Measurements from ENCODE around the gene ZNF316. TPM values are rescaled to one million over a fixed set of nuclear protein-coding genes. Genes with fewer than 3 reads are reported as not detected.

Gene ZNF316
- total and polyA plus RNA-seq, 2 experiments from 2014 or later = 1.1 to 14.3 TPM

GRCh38 chr7:6637544-6638229 lies 569 bp downstream of the ZNF316 start:
- peak; percentile 58 for DNase-seq
- 0 out of 2 replicates have a peak, but pooled peaks cover 3% of the 10 kb centered on the region for H3K4me1 ChIP-seq (ENCODE audit: insufficient read depth)
- 5% methylated on average over 14 to 54 of the region's 60 CpGs for WGBS, 2 experiments (ENCODE audit: low coverage in 1 of 2, low lambda C conversion rate in 2 of 2, missing lambda C conversion rate in 2 of 2)
- no peaks in the 10 kb centered on the region for H3K27me3 ChIP-seq (replicated peaks; ENCODE audit: insufficient read depth)
- no peaks in the 10 kb centered on the region for H3K9me2 ChIP-seq (ENCODE audit: insufficient read depth)
- no peaks in the 10 kb centered on the region for H3F3A ChIP-seq (ENCODE audit: insufficient read depth)
- peak overlapping the region; percentile 79 for H3K9ac ChIP-seq
- TF ChIP-seq EZH2phosphoT487 (IDR thresholded peaks at IDR 0.05; ENCODE audit: insufficient read depth, low read depth) (no peak), EZH2 (IDR thresholded peaks at IDR 0.05; ENCODE audit: insufficient read depth, poor library complexity, severe bottlenecking) (no peak)
- H3K4me2 ChIP-seq (ENCODE audit: unreplicated experiment) = peak overlapping the region; percentile 74
- H3K27ac ChIP-seq = no peak overlapping the region
- H3K4me3 ChIP-seq = peak overlapping the region; percentile 86
- no peaks in the 10 kb centered on the region for H3K9me3 ChIP-seq (ENCODE audit: low read depth)
- H3K79me2 ChIP-seq (ENCODE audit: insufficient read depth) = peaks cover 37% of the 10 kb centered on the region
- in situ Hi-C loops (cut with MboI) = no loop called here
- no peaks in the 10 kb centered on the region for H4K20me1 ChIP-seq (ENCODE audit: insufficient read depth)
- H3K36me3 ChIP-seq (ENCODE audit: low read depth) = no peaks in the 10 kb centered on the region
- peak overlapping the region; percentile 41; the same call in 1 of the 2 replicates for H2AFZ ChIP-seq

DNA sequence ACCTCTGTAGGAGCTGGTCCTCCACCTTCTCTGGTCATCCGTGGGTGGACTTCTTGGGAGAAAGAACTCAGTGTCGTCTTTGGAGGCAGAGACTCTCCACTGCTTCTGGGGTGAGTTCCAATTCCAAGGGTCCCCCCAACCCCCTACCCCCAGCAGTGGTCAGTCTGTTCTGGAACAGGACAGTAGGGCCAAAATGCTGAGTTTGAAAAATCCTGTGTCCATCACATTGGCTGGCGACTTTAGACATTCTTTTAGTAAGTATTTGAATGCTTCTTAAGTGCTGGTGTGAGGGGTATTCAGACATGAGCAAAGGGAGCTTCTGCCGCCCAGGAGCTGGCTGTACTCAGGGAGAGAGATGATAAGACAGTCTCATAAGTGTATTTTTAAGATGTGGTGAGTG lies 1.9 kb downstream of the ZNF316 start:
- no peak for TF ChIP-seq EZH2 (IDR thresholded peaks at IDR 0.05; ENCODE audit: insufficient read depth, poor library complexity, severe bottlenecking)
- Histone ChIP-seq H3K9ac (no peak overlapping the region), H3K9me3 (ENCODE audit: low read depth) (no peaks in the 10 kb centered on the region), H3K4me3 (no peak overlapping the region), H3K4me2 (ENCODE audit: unreplicated experiment) (peak overlapping the region; percentile 74), H2AFZ (no peak overlapping the region), H3F3A (ENCODE audit: insufficient read depth) (no peaks in the 10 kb centered on the region), H3K4me1 (ENCODE audit: insufficient read depth) (0 out of 2 replicates have a peak, but pooled peaks cover 3% of the 10 kb centered on the region), H4K20me1 (ENCODE audit: insufficient read depth) (no peaks in the 10 kb centered on the region), H3K36me3 (ENCODE audit: low read depth) (no peaks in the 10 kb centered on the region; the same call in 1 of the 2 replicates), H3K9me2 (ENCODE audit: insufficient read depth) (no peaks in the 10 kb centered on the region), H3K27me3 (replicated peaks; ENCODE audit: insufficient read depth) (no peaks in the 10 kb centered on the region), H3K79me2 (ENCODE audit: insufficient read depth) (peaks cover 37% of the 10 kb centered on the region), H3K27ac (no peak overlapping the region)
- in situ Hi-C loops (cut with MboI) = no loop called here
- WGBS, 2 experiments (ENCODE audit: low coverage in 1 of 2, low lambda C conversion rate in 2 of 2, missing lambda C conversion rate in 2 of 2) = 75 to 82% methylated on average over 4 of the region's 4 CpGs
- no peak for DNase-seq

GRCh38 chr7:6639627-6640026 lies 2.5 kb downstream of the ZNF316 start:
- H3K4me1 ChIP-seq (ENCODE audit: insufficient read depth) = 0 out of 2 replicates have a peak, but pooled peaks cover 3% of the 10 kb centered on the region
- H3K36me3 ChIP-seq (ENCODE audit: low read depth) = no peaks in the 10 kb centered on the region; the same call in 1 of the 2 replicates
- no peaks in the 10 kb centered on the region for H3K9me3 ChIP-seq (ENCODE audit: low read depth)
- DNase-seq = no peak
- H3K4me3 ChIP-seq = no peak overlapping the region
- H3K27me3 ChIP-seq (replicated peaks; ENCODE audit: insufficient read depth) = no peaks in the 10 kb centered on the region
- H3K9me2 ChIP-seq (ENCODE audit: insufficient read depth) = no peaks in the 10 kb centered on the region
- no peak overlapping the region for H2AFZ ChIP-seq
- H4K20me1 ChIP-seq (ENCODE audit: insufficient read depth) = no peaks in the 10 kb centered on the region
- H3K4me2 ChIP-seq (ENCODE audit: unreplicated experiment) = no peak overlapping the region
- 90 to 94% methylated on average over 11 of the region's 11 CpGs for WGBS, 2 experiments (ENCODE audit: low coverage in 1 of 2, low lambda C conversion rate in 2 of 2, missing lambda C conversion rate in 2 of 2)
- TF ChIP-seq EZH2phosphoT487 (IDR thresholded peaks at IDR 0.05; ENCODE audit: insufficient read depth, low read depth) (no peak), EZH2 (IDR thresholded peaks at IDR 0.05; ENCODE audit: insufficient read depth, poor library complexity, severe bottlenecking) (no peak)
- peaks cover 37% of the 10 kb centered on the region for H3K79me2 ChIP-seq (ENCODE audit: insufficient read depth)
- H3K27ac ChIP-seq = no peak overlapping the region
- in situ Hi-C loops (cut with MboI) = loop anchor here (5.0 kb wide), 1 partner anchor 47 kb away; the partner anchor contains the start of gene INTS15
- H3K9ac ChIP-seq = no peak overlapping the region
- H3F3A ChIP-seq (ENCODE audit: insufficient read depth) = no peaks in the 10 kb centered on the region

- Histone ChIP-seq H3K36me3 (ENCODE audit: low read depth) (no peaks in the 10 kb centered on the region; the same call in 1 of the 2 replicates), H3K4me3 (no peak overlapping the region), H3K9me2 (ENCODE audit: insufficient read depth) (no peaks in the 10 kb centered on the region), H3K27me3 (replicated peaks; ENCODE audit: insufficient read depth) (no peaks in the 10 kb centered on the region), H3K4me2 (ENCODE audit: unreplicated experiment) (no peak overlapping the region), H3K9ac (no peak overlapping the region), H3K27ac (0 out of 2 replicates have a peak overlapping the region, but pooled peaks have one; percentile 24), H3K4me1 (ENCODE audit: insufficient read depth) (0 out of 2 replicates have a peak, but pooled peaks cover 3% of the 10 kb centered on the region), H2AFZ (no peak overlapping the region), H3K79me2 (ENCODE audit: insufficient read depth) (peaks cover 37% of the 10 kb centered on the region), H3K9me3 (ENCODE audit: low read depth) (no peaks in the 10 kb centered on the region), H4K20me1 (ENCODE audit: insufficient read depth) (no peaks in the 10 kb centered on the region), H3F3A (ENCODE audit: insufficient read depth) (no peaks in the 10 kb centered on the region)
- in situ Hi-C loops (cut with MboI) = loop anchor here (5.0 kb wide), 1 partner anchor 48 kb away; the partner anchor contains the start of gene INTS15
- TF ChIP-seq EZH2phosphoT487 (IDR thresholded peaks at IDR 0.05; ENCODE audit: insufficient read depth, low read depth) (no peak), EZH2 (IDR thresholded peaks at IDR 0.05; ENCODE audit: insufficient read depth, poor library complexity, severe bottlenecking) (no peak)
- peak; percentile 81 for DNase-seq
- 37 to 42% methylated on average over 11 of the region's 11 CpGs for WGBS, 2 experiments (ENCODE audit: low coverage in 1 of 2, low lambda C conversion rate in 2 of 2, missing lambda C conversion rate in 2 of 2)
Measured at GRCh38 chr7:6640246-6640721, 3.2 kb downstream of the ZNF316 start.
